Endothelial cell (in vitro differentiated cells): ENCODE data around the gene SUN2. TPM values are rescaled to one million over a fixed set of nuclear protein-coding genes. Genes with fewer than 3 reads are reported as not detected.

Experiments used
- DNase-seq: peaks from one replicate; pipeline ENCODE4 v3.0.0; 2021; ENCODE audit warnings: low spot score
- H3K27ac Mint-ChIP-seq: one replicate; pipeline ENCODE4 v1.8.0; 2021; ENCODE audit warnings: mixed read lengths, inconsistent platforms; ENCODE audit not compliant: unreplicated experiment
- H3K27me3 Mint-ChIP-seq: one replicate; pipeline ENCODE4 v1.8.0; 2021; ENCODE audit warnings: mild to moderate bottlenecking, moderate library complexity, mixed read lengths, inconsistent platforms; ENCODE audit not compliant: unreplicated experiment
- H3K36me3 Mint-ChIP-seq: one replicate; pipeline ENCODE4 v1.8.0; 2021; ENCODE audit warnings: mild to moderate bottlenecking, low read depth, mixed read lengths, inconsistent platforms; ENCODE audit not compliant: unreplicated experiment
- H3K4me1 Mint-ChIP-seq: one replicate; pipeline ENCODE4 v1.8.0; 2021; ENCODE audit warnings: mild to moderate bottlenecking, mixed read lengths, inconsistent platforms; ENCODE audit not compliant: unreplicated experiment
- H3K4me3 Mint-ChIP-seq: one replicate; pipeline ENCODE4 v1.8.0; 2021; ENCODE audit warnings: mild to moderate bottlenecking, mixed read lengths, inconsistent platforms; ENCODE audit not compliant: unreplicated experiment
- H3K9me3 Mint-ChIP-seq: one replicate; pipeline ENCODE4 v1.8.0; 2021; ENCODE audit warnings: mixed read lengths, inconsistent platforms; ENCODE audit not compliant: unreplicated experiment
- total RNA-seq: library from RNA; stranded (reverse); fragmentation: NEBNext Ultra II Directional; extraction: Animal tissue kit (Norgen Biotek cat#: 25700); gene quantifications from one replicate; pipeline ENCODE4 v1.2.1, GENCODE V29; 2021; ENCODE audit not compliant: unreplicated experiment
- TF ChIP-seq, protein P1 (sequence below): fragments of 200-600 bp; sonication (generic); IDR thresholded peaks from one replicate; pipeline ENCODE4 v1.5.0; 2021; ENCODE audit warnings: antibody characterized with exemption; ENCODE audit not compliant: unreplicated experiment

SUN2 gene
- total RNA-seq, 1 donor from 2014 or later, result 74.4 TPM

GRCh38 chr22:38789606-38790005, 33.8 kb upstream of the SUN2 start:
- no peak overlapping the region for H3K4me3 Mint-ChIP-seq
- no peaks in the 10 kb centered on the region for H3K27me3 Mint-ChIP-seq
- H3K36me3 Mint-ChIP-seq, result no peaks in the 10 kb centered on the region
- TF ChIP-seq, protein P1, sequence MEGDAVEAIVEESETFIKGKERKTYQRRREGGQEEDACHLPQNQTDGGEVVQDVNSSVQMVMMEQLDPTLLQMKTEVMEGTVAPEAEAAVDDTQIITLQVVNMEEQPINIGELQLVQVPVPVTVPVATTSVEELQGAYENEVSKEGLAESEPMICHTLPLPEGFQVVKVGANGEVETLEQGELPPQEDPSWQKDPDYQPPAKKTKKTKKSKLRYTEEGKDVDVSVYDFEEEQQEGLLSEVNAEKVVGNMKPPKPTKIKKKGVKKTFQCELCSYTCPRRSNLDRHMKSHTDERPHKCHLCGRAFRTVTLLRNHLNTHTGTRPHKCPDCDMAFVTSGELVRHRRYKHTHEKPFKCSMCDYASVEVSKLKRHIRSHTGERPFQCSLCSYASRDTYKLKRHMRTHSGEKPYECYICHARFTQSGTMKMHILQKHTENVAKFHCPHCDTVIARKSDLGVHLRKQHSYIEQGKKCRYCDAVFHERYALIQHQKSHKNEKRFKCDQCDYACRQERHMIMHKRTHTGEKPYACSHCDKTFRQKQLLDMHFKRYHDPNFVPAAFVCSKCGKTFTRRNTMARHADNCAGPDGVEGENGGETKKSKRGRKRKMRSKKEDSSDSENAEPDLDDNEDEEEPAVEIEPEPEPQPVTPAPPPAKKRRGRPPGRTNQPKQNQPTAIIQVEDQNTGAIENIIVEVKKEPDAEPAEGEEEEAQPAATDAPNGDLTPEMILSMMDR, result no peak
- no peak overlapping the region for H3K27ac Mint-ChIP-seq
- H3K4me1 Mint-ChIP-seq, result peaks cover 7% of the 10 kb centered on the region
- H3K9me3 Mint-ChIP-seq, result no peaks in the 10 kb centered on the region
- no peak for DNase-seq

- no peak overlapping the region for H3K27ac Mint-ChIP-seq
- TF ChIP-seq, protein P1, result no peak
- no peaks in the 10 kb centered on the region for H3K36me3 Mint-ChIP-seq
These were observed 33.0 kb upstream of the SUN2 start for GRCh38 chr22:38788846-38789245.

DNA sequence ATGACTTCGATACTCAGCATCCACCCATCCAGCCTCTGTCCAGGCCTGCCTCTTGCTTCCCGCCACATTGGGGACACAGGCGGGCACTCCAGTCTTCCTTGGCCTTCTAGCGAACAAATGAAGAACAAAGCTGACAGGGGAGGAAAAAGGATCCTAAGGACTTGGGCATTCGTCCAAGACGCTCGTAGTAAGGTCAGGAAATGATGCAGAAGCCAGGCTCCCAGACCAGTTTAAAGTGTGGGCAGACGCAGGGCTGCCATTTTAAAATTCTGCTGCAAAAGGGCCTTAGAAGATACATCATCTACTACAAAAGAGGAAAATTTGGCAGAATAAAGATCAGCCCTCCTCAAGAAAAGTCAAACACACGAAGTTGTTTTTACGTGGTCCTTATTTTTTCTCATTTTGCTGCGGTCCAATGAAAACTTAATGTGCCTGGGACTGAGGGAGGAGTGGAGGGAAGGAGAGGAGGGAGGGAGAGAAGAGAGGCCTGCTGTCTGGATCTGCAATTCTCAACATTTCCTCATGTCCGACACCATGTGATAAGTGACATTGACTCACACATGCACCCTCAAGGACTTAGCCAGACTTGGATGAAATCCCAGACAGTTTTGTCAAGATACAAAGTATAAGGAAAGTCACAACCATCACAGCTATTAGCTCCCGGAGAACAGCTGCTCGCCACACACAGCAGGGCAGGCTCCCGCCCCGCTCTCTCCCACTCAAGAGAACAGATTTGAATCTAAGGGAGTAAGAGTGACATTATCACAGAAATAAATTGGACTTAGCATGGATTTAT, 32.4 kb upstream of the SUN2 start:
- H3K4me1 Mint-ChIP-seq, result peaks cover 3% of the 10 kb centered on the region

More at GRCh38 chr22:38788846-38789245, 33.0 kb upstream of the SUN2 start:
- Mint-ChIP-seq H3K4me3 (peak overlapping the region; percentile 47), H3K4me1 (peaks cover 7% of the 10 kb centered on the region), H3K27me3 (no peaks in the 10 kb centered on the region), H3K9me3 (no peaks in the 10 kb centered on the region)
- DNase-seq, result no peak

GRCh38 chr22:38786631-38787030, 30.8 kb upstream of the SUN2 start:
- no peaks in the 10 kb centered on the region for H3K9me3 Mint-ChIP-seq
- no peak overlapping the region for H3K27ac Mint-ChIP-seq
- peaks cover 7% of the 10 kb centered on the region for H3K36me3 Mint-ChIP-seq
- H3K27me3 Mint-ChIP-seq, result peaks cover 2% of the 10 kb centered on the region
- TF ChIP-seq, protein P1, result no peak
- no peak overlapping the region for H3K4me3 Mint-ChIP-seq
- DNase-seq, result no peak
- H3K4me1 Mint-ChIP-seq, result no peaks in the 10 kb centered on the region

More for the DNA sequence above, 32.4 kb upstream of the SUN2 start:
- Mint-ChIP-seq H3K9me3 (no peaks in the 10 kb centered on the region), H3K36me3 (no peaks in the 10 kb centered on the region), H3K27me3 (no peaks in the 10 kb centered on the region), H3K4me3 (no peak overlapping the region), H3K27ac (no peak overlapping the region)
- TF ChIP-seq, protein P1, result no peak
- DNase-seq, result no peak

- Mint-ChIP-seq H3K36me3 (peaks cover 18% of the 10 kb centered on the region), H3K4me1 (no peaks in the 10 kb centered on the region), H3K9me3 (no peaks in the 10 kb centered on the region), H3K4me3 (no peak overlapping the region), H3K27ac (no peak overlapping the region), H3K27me3 (peaks cover 9% of the 10 kb centered on the region)
- no peak for DNase-seq
- TF ChIP-seq, protein P1, result no peak
These were observed 29.1 kb upstream of the SUN2 start for GRCh38 chr22:38784856-38785255.
